T47D (cell line): ENCODE data around the gene ZFHX3.

Source experiments
- DNase-seq, 2 experiments: peaks; one replicate each; pipeline versions ENCODE4 v3.0.0 to v3.0.0-alpha.2; 2011 to 2012; ENCODE audit warnings: low read depth in 1 of 2, low spot score in 1 of 2
- JUND ChIP-seq: IDR thresholded peaks from 2 replicates; pipeline ENCODE4 v1.6.1; 2012; ENCODE audit warnings: low read depth
- in situ Hi-C: cut with HindIII; loops from 2 replicates; pipeline ENCODE4 v1.10.0; 2016; ENCODE audit warnings: low sequenced_read_pairs, low pct_unique_long_range_greater_than_20kb

Gene ZFHX3

DNA sequence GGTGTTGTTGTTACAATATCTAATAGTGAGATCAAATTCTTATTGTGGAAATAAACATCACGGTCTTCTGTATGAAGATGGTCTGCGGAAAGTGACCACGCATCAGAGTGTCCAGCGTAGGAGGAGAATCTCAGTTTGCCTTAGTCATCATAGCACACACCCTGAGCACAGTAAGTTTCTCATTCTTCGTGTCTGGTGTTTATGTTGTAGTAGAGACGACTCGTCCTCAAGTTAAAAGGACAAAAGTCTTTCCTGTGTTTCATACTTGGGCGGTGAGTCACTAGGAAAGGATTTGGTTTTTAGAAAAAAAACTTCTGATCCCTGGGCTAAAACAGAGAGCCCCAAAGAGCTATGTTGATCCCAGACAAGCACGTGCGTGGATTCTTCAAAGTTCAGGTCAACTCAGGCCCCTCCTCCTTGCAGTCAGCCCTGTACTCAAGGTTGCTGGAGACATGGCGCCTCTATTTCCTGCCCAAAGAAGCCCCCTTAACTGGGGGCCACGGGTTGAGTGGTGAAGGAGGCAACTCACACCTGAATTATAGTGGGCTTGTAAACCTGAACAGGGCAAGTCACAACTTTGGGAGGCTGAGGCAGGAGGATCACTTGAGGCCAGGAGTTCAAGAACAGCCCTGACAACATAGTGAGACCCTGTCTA is 170.4 kb downstream of the ZFHX3 start:
- in situ Hi-C loops = no loop called here
- no peak for TF ChIP-seq JUND
- DNase-seq = no peak

DNA sequence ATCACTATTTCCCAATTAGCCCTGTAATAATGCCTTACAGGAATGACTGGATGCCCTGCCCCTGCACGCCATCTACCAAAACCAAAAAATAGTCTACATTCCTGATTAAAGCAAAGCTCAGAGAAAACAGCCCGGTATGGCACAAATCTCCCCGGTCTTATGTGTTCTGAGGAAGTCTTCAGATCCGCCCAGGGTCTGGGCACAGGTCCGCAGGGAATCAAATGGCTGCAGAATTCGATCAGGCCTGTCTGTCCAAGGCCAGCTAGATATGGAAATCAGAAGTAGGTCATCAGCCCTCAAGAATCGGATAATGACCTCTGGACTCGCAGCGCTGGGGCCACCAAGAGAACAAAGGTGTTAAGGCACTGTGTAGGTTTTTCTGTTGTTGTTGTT is 171.0 kb downstream of the ZFHX3 start:
- TF ChIP-seq JUND = no peak
- DNase-seq = no peak
- in situ Hi-C loops = no loop called here

DNA sequence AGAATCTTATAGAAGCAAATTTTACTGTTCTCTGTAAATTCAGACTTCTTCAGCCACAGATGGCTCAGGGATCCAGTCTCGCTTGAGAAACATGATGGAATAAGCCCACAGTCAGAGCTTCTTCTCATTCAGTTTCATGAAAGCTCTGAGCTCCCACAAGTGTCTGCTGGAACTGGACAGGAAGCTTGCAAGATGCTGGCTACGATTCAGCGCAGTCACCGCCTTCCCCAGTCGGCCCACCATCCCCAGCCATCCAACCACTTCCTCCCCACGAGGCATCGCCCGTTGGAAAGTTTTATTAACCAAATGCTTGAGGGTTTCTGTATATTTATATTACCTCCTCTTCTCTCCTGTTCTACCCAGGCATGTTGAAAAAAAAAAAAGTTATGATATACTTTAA is 171.7 kb downstream of the ZFHX3 start:
- in situ Hi-C loops = no loop called here
- TF ChIP-seq JUND = no peak
- DNase-seq = no peak

DNA sequence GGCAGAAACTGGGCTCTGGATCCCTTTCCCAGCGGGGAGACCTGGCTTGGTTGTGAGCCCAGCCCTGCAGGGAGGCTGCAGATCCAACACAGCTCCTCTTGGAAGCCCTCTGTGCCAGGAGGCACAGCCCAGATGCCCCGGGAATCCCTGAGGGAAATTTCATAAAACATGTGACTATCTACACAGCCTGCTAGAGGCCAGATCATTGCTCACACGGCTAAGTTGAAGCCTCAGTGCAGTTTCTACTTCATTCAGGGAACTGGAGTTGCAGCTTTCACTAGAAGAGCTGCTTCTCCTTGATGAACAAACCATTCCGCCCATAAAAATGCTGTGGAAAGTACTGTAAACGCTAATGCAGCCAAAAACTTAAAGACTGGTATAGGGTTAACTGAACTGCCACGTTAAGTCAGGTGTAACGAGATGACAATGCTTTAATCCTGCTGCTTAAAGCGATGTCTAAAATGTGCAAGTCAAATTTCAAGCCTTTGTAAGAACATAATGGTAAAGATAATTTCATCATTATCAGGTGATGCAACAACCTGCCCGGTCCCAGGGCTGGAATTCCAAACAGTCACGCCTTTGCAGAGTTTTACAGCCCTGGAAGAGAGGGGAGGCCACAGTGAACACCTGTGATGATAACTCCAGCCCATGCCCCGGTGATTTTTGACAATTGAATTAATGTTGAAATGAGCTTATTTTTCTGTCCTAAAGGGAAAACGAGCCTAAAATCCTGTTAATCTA is 172.5 kb downstream of the ZFHX3 start:
- in situ Hi-C loops = no loop called here
- no peak for TF ChIP-seq JUND
- no peak for DNase-seq

DNA sequence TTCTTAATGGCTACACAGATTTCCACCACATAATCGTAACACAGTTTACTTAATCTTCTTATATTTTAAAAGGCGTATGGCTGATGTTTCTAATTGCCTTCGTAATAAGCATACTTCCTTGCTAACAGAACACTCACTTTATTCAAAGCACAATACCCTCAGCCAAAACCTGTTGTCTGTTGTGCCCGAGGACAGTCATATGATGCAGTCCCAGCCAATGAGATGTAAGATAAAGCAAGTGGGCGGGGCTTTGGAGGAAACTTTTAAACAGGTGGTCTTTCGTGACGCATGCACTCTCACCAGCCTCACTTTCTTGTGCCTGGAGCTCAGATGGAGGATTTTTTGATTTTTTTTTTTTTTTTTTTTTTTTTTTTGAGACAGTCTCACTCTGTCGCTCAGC is 174.1 kb downstream of the ZFHX3 start:
- DNase-seq = peak in 1 of 2 experiments; percentile 4
- no peak for TF ChIP-seq JUND
- in situ Hi-C loops = no loop called here

DNA sequence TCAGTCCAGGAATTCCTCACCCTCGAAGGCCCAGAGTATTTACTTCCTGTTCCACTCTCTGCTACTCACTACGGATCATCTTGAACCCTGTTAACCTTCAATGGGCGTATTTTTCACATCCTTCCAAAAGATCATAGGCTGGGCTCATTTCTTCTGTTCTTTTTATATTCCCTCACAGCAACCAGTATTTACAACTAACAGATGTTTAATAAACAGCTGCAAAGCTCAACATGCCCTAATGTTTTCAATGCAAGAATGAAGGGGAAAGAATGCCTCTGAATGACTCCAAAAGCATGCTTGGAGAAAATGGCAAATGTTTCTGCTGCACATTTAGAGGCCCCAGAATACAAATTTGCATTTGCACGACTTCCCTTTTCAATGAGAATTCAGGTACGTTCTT is 174.9 kb downstream of the ZFHX3 start:
- in situ Hi-C loops = no loop called here
- no peak for DNase-seq
- no peak for TF ChIP-seq JUND

DNA sequence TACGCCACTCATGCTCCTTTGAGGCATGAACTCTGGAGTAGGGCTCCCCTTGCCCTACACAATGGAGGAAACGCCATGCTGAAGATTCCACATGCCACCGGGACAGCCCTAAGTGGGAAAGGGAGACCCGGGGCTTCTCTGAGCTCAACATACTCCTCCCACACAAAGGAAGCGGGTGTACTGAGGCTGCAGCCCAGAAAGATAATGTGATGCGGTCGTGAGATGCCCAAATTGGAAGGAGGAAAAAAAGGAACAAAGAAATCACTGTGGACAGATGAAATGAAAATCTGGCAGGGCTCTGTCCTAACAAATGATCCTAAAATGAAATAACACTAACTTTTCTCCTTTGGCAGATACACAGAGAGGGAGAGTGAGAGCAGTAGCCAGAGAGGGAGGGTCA is 182.1 kb downstream of the ZFHX3 start:
- no peak for DNase-seq
- in situ Hi-C loops = no loop called here
- no peak for TF ChIP-seq JUND

DNA sequence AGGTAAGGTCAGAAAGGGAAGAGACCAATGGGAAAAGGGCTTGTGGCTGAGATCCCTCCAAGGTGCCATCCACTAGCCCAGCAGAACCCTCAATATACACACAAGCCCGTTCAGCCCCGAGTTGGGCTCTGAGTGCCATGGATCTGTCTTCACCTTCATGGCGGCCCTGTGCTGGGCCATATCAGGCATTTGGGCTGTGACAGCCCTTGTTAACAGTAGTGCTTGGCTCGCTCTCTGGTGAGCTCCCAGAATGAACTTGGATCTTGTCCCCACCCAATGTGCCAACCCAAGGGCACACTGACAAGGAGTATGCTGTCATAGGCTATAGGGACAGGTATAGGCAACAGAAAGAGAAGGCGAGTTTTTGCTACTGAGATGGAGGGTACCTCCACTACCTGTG is 182.7 kb downstream of the ZFHX3 start:
- in situ Hi-C loops = no loop called here
- DNase-seq = no peak
- no peak for TF ChIP-seq JUND

DNA sequence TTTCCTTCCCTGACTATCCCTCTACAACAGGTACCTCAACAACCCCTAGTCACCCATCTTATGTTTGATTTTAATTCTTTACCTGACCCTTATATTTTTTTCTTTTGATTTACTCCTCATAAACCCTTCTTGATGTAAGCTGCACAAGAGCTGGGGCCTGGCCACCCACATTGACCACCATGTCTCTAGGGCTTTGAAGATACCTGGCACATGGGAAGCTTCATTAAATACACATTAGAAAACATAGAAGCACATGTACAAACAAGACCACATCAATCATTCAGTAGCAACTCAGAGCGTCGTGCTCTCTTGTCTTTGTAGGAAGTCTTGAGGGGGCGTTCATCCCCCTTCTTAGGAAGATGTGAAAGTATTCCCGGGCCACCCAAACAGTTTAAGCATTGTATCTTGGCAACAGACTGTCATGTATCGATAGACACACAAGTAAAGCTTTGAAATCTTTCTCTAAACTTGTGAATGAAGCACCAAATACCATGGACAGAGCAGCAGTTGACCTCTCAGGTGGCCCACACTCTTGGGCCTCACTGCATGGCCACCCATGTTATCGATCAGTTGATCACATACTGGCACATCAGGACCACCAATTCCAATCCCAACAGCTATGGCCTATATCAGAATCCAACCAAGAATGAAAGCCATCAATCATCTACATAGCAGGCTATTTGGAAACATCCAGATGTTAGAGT is 183.6 kb downstream of the ZFHX3 start:
- no peak for TF ChIP-seq JUND
- in situ Hi-C loops = no loop called here
- DNase-seq = no peak

DNA sequence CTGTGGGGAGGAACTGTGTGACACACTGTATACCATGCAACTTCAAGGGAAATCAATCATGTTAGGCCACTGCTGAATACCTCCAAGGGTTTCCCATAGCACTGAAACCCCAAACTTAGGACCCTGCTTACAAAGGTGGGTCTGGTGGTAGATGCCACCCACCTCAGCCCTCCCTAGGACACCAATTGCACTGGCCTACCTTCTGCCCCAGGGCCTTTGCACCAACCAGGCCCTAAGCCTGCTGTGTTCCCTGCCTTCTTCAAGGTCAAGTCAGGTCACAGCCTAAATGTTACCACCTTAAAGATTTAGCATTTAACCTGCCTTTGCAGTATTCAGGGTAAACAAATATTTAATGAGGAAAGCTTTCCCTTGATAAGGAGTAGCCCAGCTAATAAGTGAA is 185.8 kb downstream of the ZFHX3 start:
- no peak for DNase-seq
- in situ Hi-C loops = no loop called here
- no peak for TF ChIP-seq JUND

DNA sequence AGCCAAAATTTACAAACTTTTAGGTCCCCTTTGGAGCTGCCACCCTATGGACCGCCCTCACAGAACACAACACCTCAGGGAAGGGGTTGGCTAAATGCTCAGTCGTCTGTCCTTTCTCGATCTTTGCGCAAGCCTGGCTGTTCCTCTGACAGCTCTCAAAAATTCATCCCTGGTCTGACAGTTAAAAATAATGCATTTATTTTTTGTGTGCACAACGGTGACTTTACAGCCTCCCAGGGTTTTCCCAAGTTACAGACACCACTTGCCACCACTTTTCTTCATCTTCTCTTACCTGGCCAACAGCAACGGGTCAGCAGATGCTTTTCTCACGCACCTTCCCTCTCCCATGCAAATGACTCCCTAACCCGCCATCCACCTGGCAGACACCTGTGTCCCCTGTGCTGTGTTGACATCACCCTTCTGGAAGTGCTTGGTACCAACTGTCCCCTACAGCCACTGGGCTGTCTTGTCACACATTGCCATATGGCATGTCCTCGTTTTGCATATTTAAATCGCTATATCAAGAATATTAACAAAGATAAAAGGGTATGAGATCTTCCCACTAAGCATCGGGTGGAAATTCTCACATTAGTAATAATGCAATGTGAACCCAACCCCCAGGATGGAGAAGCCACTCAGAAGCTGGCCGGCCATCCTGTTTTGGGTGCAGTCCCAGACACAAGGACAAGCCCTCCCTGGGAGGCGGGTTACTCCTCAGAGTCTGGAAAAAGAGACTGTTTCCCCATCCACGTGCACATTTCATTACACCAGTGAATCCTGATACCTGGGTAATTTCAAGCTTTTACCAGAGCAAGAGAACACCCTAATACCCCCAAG is 187.0 kb downstream of the ZFHX3 start:
- in situ Hi-C loops = no loop called here
- DNase-seq = no peak
- TF ChIP-seq JUND = no peak

DNA sequence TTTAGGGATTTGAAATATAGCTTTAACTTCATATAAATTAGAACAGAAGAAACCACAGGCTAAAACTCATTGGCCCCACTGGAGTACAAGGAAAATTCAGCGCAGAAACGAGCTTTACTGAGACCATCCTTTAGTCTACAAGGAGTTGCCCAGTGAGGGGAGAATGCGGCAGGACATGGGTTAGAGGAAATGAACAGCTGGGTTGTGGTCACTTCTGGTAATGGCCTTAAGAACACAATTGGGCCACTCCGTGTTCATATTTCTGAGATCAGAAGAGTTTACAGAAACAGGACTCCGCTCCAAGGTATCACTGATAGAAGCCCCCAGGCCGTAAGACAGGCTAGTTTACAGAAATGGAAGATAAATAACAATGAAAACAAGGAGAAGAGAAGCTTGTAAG is 188.3 kb downstream of the ZFHX3 start:
- TF ChIP-seq JUND = no peak
- in situ Hi-C loops = no loop called here
- DNase-seq = no peak
